GM13977 (cell line): ENCODE results near the gene HS3ST4.

Experiments
- DNase-seq: peaks from one replicate; pipeline ENCODE4 v3.0.0; 2012; ENCODE audit warnings: low spot score
- in situ Hi-C: fragments of 300-500 bp; cut with MboI; formaldehyde crosslinking; loops from one replicate; pipeline ENCODE4 v1.12.0; 2022; ENCODE audit warnings: low sequenced_read_pairs, low pct_unique_long_range_greater_than_20kb, mixed read lengths, inconsistent platforms; ENCODE audit not compliant: unreplicated experiment
- TF ChIP-seq, protein P1 (sequence below): IDR thresholded peaks from 2 replicates; pipeline ENCODE4 v1.5.1; 2012; ENCODE audit warnings: mild to moderate bottlenecking, control low read depth; ENCODE audit not compliant: insufficient read depth; ENCODE audit errors: extremely low read depth, missing control alignments

The HS3ST4 gene

DNA sequence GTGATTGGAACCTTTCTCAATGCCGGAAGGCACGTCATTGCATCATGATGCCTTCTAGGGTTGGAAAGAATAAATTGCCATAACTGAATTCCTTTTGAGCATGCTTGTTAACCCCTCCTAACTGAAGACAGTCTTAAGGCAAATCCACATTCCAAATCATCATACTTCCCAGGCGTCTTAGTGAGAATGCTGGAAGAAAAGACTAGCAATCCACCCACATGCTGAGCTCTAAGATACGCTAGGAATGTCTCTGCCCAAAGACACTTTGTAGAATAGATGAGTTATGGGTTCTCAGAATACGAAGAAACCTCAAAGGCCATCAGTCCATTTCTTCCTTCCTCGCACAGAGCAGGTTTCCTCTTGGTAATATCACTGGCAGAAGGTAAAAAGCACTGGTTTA is 486.5 kb downstream of the HS3ST4 start:
- no peak for DNase-seq
- TF ChIP-seq, protein P1, sequence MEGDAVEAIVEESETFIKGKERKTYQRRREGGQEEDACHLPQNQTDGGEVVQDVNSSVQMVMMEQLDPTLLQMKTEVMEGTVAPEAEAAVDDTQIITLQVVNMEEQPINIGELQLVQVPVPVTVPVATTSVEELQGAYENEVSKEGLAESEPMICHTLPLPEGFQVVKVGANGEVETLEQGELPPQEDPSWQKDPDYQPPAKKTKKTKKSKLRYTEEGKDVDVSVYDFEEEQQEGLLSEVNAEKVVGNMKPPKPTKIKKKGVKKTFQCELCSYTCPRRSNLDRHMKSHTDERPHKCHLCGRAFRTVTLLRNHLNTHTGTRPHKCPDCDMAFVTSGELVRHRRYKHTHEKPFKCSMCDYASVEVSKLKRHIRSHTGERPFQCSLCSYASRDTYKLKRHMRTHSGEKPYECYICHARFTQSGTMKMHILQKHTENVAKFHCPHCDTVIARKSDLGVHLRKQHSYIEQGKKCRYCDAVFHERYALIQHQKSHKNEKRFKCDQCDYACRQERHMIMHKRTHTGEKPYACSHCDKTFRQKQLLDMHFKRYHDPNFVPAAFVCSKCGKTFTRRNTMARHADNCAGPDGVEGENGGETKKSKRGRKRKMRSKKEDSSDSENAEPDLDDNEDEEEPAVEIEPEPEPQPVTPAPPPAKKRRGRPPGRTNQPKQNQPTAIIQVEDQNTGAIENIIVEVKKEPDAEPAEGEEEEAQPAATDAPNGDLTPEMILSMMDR = no peak
- in situ Hi-C loops = no loop called here

DNA sequence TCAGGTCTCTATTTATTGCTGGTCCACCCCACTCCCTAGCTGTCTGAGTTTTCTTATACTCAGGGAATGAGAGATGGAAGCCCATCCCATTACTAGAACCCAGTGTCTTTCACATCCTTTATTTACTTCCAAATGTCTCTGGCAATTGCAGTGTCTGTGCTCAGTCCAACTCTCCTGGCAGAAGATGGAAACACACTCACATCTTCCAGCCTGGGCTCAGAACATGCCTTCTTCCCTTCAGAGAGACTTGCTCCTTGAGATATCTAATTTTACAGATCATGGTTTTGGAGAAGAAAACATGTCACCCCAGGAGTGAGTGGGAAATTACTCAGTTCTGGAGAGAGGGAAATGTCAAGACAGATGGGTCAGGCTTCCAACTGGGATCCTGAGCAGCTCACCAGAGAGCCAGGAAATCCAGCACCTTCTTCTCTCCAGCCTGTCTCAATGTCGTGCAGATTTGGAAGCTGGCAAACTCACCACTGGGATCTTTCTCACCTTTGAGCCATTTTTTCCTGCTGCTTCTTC is 494.4 kb downstream of the HS3ST4 start:
- DNase-seq = no peak
- TF ChIP-seq, protein P1 = no peak
- in situ Hi-C loops = no loop called here
